Adrenal gland (tissue), 12 donors: ENCODE data around the gene PPP1R12A. TPM values are rescaled to one million over a fixed set of nuclear protein-coding genes. Genes with fewer than 3 reads are reported as not detected.

Experiments
- DNase-seq, 7 donors: peaks; one replicate each; pipeline ENCODE4 v3.0.0-alpha.2; 2019 to 2020
- H3K27ac ChIP-seq, 5 donors: fragments of 200-600 bp; sonication (generic) in 4 of 5; 1 replicate in 3 of 5; 2 replicates in 2 of 5; pipeline versions ENCODE4 v1.5.1 to v1.8.0; 2016 to 2020; ENCODE audit warnings: mild to moderate bottlenecking in 1 of 5
- H3K27me3 ChIP-seq: fragments of 200-600 bp; 2 replicates; pipeline ENCODE4 v1.8.0; 2021
- H3K36me3 ChIP-seq, 2 donors: fragments of 200-600 bp; replicated peaks in 1 of 2; 1 replicate in 1 of 2; 2 replicates in 1 of 2; pipeline versions ENCODE4 v1.5.1 to v1.8.0; 2018 to 2022
- H3K4me1 ChIP-seq, 2 donors: fragments of 200-600 bp; replicated peaks in 1 of 2; 1 replicate in 1 of 2; 2 replicates in 1 of 2; pipeline versions ENCODE4 v1.5.1 to v1.8.0; 2018 to 2021
- H3K4me3 ChIP-seq, 4 donors: fragments of 200-600 bp; sonication (generic) in 3 of 4; one replicate each; pipeline ENCODE4 v1.5.1; 2016 to 2018
- H3K9me3 ChIP-seq, 3 donors: fragments of 200-600 bp; sonication (generic) in 1 of 3; replicated peaks in 1 of 3; 1 replicate in 2 of 3; 2 replicates in 1 of 3; pipeline versions ENCODE4 v1.5.1 to v1.8.0; 2016 to 2021
- POLR2A ChIP-seq, 2 donors: fragments of 450-650 bp; IDR thresholded peaks; one replicate each; pipeline ENCODE4 v1.6.1; 2017; ENCODE audit warnings: antibody characterized with exemption in 2 of 2, mild to moderate bottlenecking in 2 of 2, moderate library complexity in 1 of 2
- WGBS, 4 donors: extraction: QIAGEN DNeasy Blood & Tissue Kit in 2 of 4; methylation state at CpG; one replicate each; pipeline versions ENCODE4 v1.1.5 to v1.1.7; 2013 to 2017; 5-methylcytosine and 5-hydroxymethylcytosine counted together
- intact Hi-C, 2 donors: fragments of 100-400 bp; cut with DNase I; formaldehyde crosslinking; loops; one replicate each; pipeline versions ENCODE4 v1.14.1 to v1.15.0; 2022 to 2023
- polyA plus RNA-seq, 3 donors: library from polyadenylated mRNA; stranded (reverse); fragments of 200-250 nt in 2 of 3; fragments of 350-450 nt in 1 of 3; fragmentation: Illumina TruSeq in 1 of 3; extraction: RNeasy Lipid Tissue Mini Kit (QIAGEN cat#74804) in 1 of 3; gene quantifications; one replicate each; pipeline ENCODE4 v1.2.3, GENCODE V29; 2013 to 2014
- total RNA-seq, 9 donors: library from RNA; depleted of rRNA in 4 of 9; stranded (reverse); fragments of >200 nt in 4 of 9; fragments of 120-200 nt in 1 of 9; fragmentation: NEBNext Ultra II Directional in 1 of 9; extraction: Animal tissue kit (Norgen Biotek cat#: 25700) in 1 of 9; gene quantifications; one replicate each; pipeline versions ENCODE4 v1.1.0 to v1.2.4, GENCODE V29; 2013 to 2023
- TF ChIP-seq, protein P1 (sequence below), 6 experiments: fragments of 450-650 bp in 4 of 6; fragments of 200-600 bp in 2 of 6; sonication (generic) in 1 of 6; IDR thresholded peaks; 1 replicate in 5 of 6; 2 replicates in 1 of 6; pipeline versions ENCODE4 v1.5.1 to v1.8.0; 2016 to 2021; ENCODE audit warnings: antibody characterized with exemption in 6 of 6, mild to moderate bottlenecking in 2 of 6, moderate library complexity in 1 of 6
- donor health status: healthy with polysubstance abuse.
- donor health status: Bipolar disorder and iron deficiency.
- donor health status: DM: yes; HTN: yes; CAD: no.
- donor health status: DM: no; HTN: no; CAD: no.
- donor health status: DM: no; HTN: no; CAD: no.
- donor health status: DM: yes; HTN: yes; CAD: no.

Gene PPP1R12A
- total and polyA plus RNA-seq, 12 donors = 17.0 to 93.4 (median 50.0) TPM

DNA sequence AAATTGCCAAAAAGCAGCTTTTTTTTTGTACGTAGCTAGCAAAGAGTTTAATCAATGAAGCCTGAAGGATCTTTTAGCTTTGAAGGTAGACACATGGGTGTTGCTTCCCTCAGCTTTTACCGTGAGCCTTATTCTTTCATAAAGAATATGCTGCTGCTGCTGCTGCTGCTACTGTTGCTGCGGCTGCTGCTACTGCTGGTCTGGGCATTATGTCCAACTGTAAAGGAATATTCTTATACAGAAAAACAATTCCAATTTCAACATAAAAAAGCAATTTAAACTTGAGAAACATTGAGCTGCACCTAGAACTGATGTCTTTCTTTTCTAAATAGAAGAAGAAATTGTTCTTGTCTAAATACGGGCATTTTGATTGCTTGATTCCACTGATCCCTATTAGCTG, 38.9 kb upstream of the PPP1R12A start:
- intact Hi-C loops = no loop called here
- Histone ChIP-seq H3K27ac (no peak overlapping the region), H3K36me3 (no peaks in the 10 kb centered on the region), H3K4me3 (no peak overlapping the region), H3K4me1 (no peaks in the 10 kb centered on the region), H3K27me3 (no peaks in the 10 kb centered on the region), H3K9me3 (no peaks in the 10 kb centered on the region)
- TF ChIP-seq, protein P1, sequence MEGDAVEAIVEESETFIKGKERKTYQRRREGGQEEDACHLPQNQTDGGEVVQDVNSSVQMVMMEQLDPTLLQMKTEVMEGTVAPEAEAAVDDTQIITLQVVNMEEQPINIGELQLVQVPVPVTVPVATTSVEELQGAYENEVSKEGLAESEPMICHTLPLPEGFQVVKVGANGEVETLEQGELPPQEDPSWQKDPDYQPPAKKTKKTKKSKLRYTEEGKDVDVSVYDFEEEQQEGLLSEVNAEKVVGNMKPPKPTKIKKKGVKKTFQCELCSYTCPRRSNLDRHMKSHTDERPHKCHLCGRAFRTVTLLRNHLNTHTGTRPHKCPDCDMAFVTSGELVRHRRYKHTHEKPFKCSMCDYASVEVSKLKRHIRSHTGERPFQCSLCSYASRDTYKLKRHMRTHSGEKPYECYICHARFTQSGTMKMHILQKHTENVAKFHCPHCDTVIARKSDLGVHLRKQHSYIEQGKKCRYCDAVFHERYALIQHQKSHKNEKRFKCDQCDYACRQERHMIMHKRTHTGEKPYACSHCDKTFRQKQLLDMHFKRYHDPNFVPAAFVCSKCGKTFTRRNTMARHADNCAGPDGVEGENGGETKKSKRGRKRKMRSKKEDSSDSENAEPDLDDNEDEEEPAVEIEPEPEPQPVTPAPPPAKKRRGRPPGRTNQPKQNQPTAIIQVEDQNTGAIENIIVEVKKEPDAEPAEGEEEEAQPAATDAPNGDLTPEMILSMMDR (IDR thresholded peaks at IDR 0.05) = no peak
- TF ChIP-seq POLR2A (IDR thresholded peaks at IDR 0.05) = no peak
- no peak for DNase-seq
- 70 to 77% (median 74%) methylated on average over 4 of the region's 4 CpGs for WGBS, 4 donors

DNA sequence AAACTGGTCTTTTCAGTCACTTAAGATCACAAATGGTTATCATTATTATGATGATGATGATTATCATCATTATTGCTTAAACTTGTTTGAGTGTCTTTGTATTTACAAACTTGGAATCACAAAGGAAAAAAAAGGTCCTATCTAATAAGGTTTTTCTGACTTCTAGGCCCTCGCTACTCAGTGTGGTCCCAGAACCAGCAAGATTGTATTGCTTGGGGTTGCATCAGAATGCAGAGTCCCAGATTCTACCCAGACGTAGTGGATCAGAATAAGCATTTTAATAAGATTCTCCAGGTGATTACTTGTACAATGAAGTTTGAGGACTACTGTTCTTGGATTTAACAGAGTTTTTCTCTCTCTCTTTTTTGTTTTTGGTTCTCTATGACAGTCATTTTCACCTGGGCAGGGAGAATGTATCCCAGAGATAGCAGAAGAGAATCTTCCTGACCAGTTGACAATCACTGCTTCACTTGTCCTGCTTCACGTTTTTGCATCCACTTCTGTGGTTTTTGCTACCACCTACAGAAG, 29.3 kb upstream of the PPP1R12A start:
- Histone ChIP-seq H3K36me3 (no peaks in the 10 kb centered on the region), H3K27me3 (no peaks in the 10 kb centered on the region), H3K27ac (no peak overlapping the region), H3K9me3 (no peaks in the 10 kb centered on the region), H3K4me1 (no peaks in the 10 kb centered on the region), H3K4me3 (no peak overlapping the region)
- DNase-seq = no peak
- intact Hi-C loops = no loop called here
- TF ChIP-seq, protein P1 (IDR thresholded peaks at IDR 0.05) = no peak
- no peak for TF ChIP-seq POLR2A (IDR thresholded peaks at IDR 0.05)
- WGBS, 4 donors = 64 to 74% (median 70%) methylated on average over 3 of the region's 3 CpGs

DNA sequence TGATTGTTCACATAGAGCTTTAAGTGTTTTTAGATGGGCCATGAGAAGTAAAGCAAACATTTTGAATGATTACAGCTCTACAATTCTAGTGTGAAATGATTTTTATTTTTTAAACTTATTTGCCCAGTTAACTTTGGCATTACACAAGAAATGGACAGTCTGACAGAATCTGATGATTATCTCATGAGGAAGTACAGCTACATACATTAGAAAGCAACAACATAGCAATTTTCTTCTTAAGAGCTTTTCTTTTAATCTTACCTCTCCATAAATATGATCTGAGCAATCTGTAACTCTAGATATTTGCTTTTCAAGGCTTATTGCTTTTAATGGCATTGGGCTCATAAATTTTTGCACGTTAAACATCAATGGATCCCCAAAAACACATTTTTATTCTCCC, 26.5 kb upstream of the PPP1R12A start:
- Histone ChIP-seq H3K27me3 (no peaks in the 10 kb centered on the region), H3K4me1 (no peaks in the 10 kb centered on the region), H3K36me3 (no peaks in the 10 kb centered on the region), H3K9me3 (no peaks in the 10 kb centered on the region), H3K4me3 (no peak overlapping the region), H3K27ac (no peak overlapping the region)
- TF ChIP-seq, protein P1 (IDR thresholded peaks at IDR 0.05) = no peak
- TF ChIP-seq POLR2A (IDR thresholded peaks at IDR 0.05) = no peak
- DNase-seq = no peak
- intact Hi-C loops = no loop called here
- 67 to 88% (median 82%) methylated on average over 1 of the region's 1 CpG for WGBS, 4 donors

DNA sequence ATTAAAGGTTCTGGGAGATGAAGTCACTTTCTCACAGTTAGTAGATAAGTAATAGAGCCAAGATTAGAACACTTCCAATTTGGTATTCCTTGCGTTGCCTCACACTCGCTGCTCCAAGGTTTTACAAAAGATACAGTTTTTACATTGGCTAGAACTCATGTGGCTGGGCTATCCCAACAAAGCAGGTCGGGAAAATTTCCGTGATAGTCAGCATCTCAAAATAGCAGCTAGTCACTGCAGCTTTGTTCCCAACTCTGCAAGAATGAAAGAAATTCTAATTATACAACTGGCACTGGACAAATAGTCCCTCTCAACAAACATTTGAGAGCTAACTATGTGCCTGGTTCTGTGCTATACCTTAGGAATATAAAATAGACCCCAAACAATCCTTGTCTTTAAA, 24.6 kb upstream of the PPP1R12A start:
- Histone ChIP-seq H3K27ac (no peak overlapping the region), H3K4me3 (no peak overlapping the region), H3K4me1 (no peaks in the 10 kb centered on the region), H3K27me3 (no peaks in the 10 kb centered on the region), H3K36me3 (no peaks in the 10 kb centered on the region), H3K9me3 (no peaks in the 10 kb centered on the region)
- no peak for DNase-seq
- TF ChIP-seq, protein P1 (IDR thresholded peaks at IDR 0.05) = no peak
- no peak for TF ChIP-seq POLR2A (IDR thresholded peaks at IDR 0.05)
- intact Hi-C loops = no loop called here
- 60 to 73% (median 63%) methylated on average over 4 of the region's 4 CpGs for WGBS, 4 donors
